Activated naive CD8-positive, alpha-beta T cell treated with anti-CD3 and anti-CD28 coated beads for 36 hours (primary cell): ENCODE data around the gene MAP2K4. TPM values are rescaled to one million over a fixed set of nuclear protein-coding genes. Genes with fewer than 3 reads are reported as not detected.

Experiments used
- total RNA-seq, 2 experiments: library from RNA; stranded (reverse); gene quantifications; one replicate each; pipeline ENCODE4 v1.2.3, GENCODE V29; 2021

The MAP2K4 gene
- total RNA-seq, 2 experiments from 2014 or later = 43.6 to 48.0 TPM

Other genes starting within 250 kb of the MAP2K4 start
- gene ZNF18, start 23.4 kb upstream of the MAP2K4 start, total RNA-seq = 1 to 10 TPM; 7.7 to 8.1 TPM